Fibroblast of lung (primary cell): ENCODE data around the gene PTPN13. TPM values are rescaled to one million over a fixed set of nuclear protein-coding genes. Genes with fewer than 3 reads are reported as not detected.

Experiments
- DNase-seq, 2 donors: peaks; one replicate each; pipeline versions ENCODE4 v3.0.0 to v3.0.0-alpha.2; 2010; ENCODE audit warnings: low read depth in 2 of 2
- H2AFZ ChIP-seq: 2 replicates; pipeline ENCODE4 v1.5.1; 2012; ENCODE audit warnings: low read length, control low read depth, inconsistent platforms
- H3K27ac ChIP-seq: 2 replicates; pipeline ENCODE4 v1.5.1; 2011; ENCODE audit warnings: low read length, control low read depth; ENCODE audit not compliant: insufficient read depth
- H3K27me3 ChIP-seq: 2 replicates; pipeline ENCODE4 v1.5.1; 2011; ENCODE audit warnings: mild to moderate bottlenecking, low read length; ENCODE audit not compliant: control insufficient read depth, insufficient read depth
- H3K36me3 ChIP-seq: 2 replicates; pipeline ENCODE4 v1.5.1; 2011; ENCODE audit warnings: low read length; ENCODE audit not compliant: control insufficient read depth, insufficient read depth
- H3K4me1 ChIP-seq: 2 replicates; pipeline ENCODE4 v1.5.1; 2011; ENCODE audit warnings: low read length; ENCODE audit not compliant: control insufficient read depth, insufficient read depth; ENCODE audit errors: extremely low read depth
- H3K4me2 ChIP-seq: 2 replicates; pipeline ENCODE4 v1.5.1; 2011; ENCODE audit warnings: low read length, control low read depth; ENCODE audit not compliant: insufficient read depth; ENCODE audit errors: extremely low read depth
- H3K4me3 ChIP-seq, 4 experiments: fragments of 200-600 bp in 1 of 4; sonication (generic) in 1 of 4; replicated peaks in 1 of 4; 2 replicates each; pipeline ENCODE4 v1.5.1; 2011 to 2016; ENCODE audit warnings: low read length in 4 of 4, low read depth in 3 of 4, mild to moderate bottlenecking in 3 of 4, control low read depth in 2 of 4, inconsistent platforms in 1 of 4, mixed read lengths in 1 of 4; ENCODE audit not compliant: insufficient read depth in 1 of 4; ENCODE audit errors: control extremely low read depth in 1 of 4
- H3K79me2 ChIP-seq: 2 replicates; pipeline ENCODE4 v1.5.1; 2012; ENCODE audit warnings: mild to moderate bottlenecking, low read length, inconsistent platforms; ENCODE audit not compliant: control insufficient read depth, insufficient read depth
- H3K9ac ChIP-seq: 2 replicates; pipeline ENCODE4 v1.5.1; 2011; ENCODE audit warnings: mild to moderate bottlenecking, low read length, control low read depth; ENCODE audit not compliant: insufficient read depth
- H3K9me3 ChIP-seq: 2 replicates; pipeline ENCODE4 v1.5.1; 2012; ENCODE audit warnings: low read depth, low read length; ENCODE audit not compliant: control insufficient read depth, insufficient read depth
- H4K20me1 ChIP-seq: 2 replicates; pipeline ENCODE4 v1.5.1; 2011; ENCODE audit warnings: low read length; ENCODE audit not compliant: control insufficient read depth, insufficient read depth; ENCODE audit errors: extremely low read depth
- CTCF ChIP-seq, 2 donors: IDR thresholded peaks in 1 of 2; conservative IDR thresholded peaks in 1 of 2; 1 replicate in 1 of 2; 2 replicates in 1 of 2; pipeline ENCODE4 v1.5.1; 2011 to 2012; ENCODE audit warnings: low read length in 2 of 2, control low read depth in 1 of 2, inconsistent platforms in 1 of 2, low read depth in 1 of 2, mild to moderate bottlenecking in 1 of 2
- EZH2 ChIP-seq: IDR thresholded peaks from 2 replicates; pipeline ENCODE4 v1.5.1; 2012; ENCODE audit warnings: low read length, control low read depth, mild to moderate bottlenecking; ENCODE audit errors: missing control alignments
- polyA plus RNA-seq, 2 donors: library from polyadenylated mRNA; depleted of rRNA in 1 of 2; stranded (reverse) in 1 of 2; unstranded in 1 of 2; fragments of >200 nt; gene quantifications; 2 replicates each; pipeline ENCODE4 v1.2.1, GENCODE V29; 2011 to 2012; ENCODE audit warnings: missing spikeins in 1 of 2
- total RNA-seq: library from RNA; depleted of rRNA; stranded (reverse); fragments of >200 nt; gene quantifications from 2 replicates; pipeline ENCODE4 v1.2.1, GENCODE V29; 2014

The PTPN13 gene
- total and polyA plus RNA-seq, 2 donors (not counting 1 experiment from before 2014, with no cell fraction given): 16.5 to 136 TPM

- H4K20me1 ChIP-seq: no peaks in the 10 kb centered on the region
- no peaks in the 10 kb centered on the region for H3K4me1 ChIP-seq
- no peak for DNase-seq
- H3K9me3 ChIP-seq: no peaks in the 10 kb centered on the region
- no peak overlapping the region for H3K4me2 ChIP-seq
- no peaks in the 10 kb centered on the region for H3K36me3 ChIP-seq
- no peak overlapping the region for H2AFZ ChIP-seq
- no peak overlapping the region for H3K27ac ChIP-seq
- H3K27me3 ChIP-seq: no peaks in the 10 kb centered on the region
- no peak for TF ChIP-seq EZH2
- TF ChIP-seq CTCF (conservative IDR thresholded peaks at IDR 0.05 in 1 of 2, IDR thresholded peaks at IDR 0.05 in 1 of 2; ENCODE audit: low read depth in 1 of 2, low read length in 2 of 2): no peak
- no peak overlapping the region for H3K9ac ChIP-seq
- no peaks in the 10 kb centered on the region for H3K79me2 ChIP-seq
- H3K4me3 ChIP-seq: no peak overlapping the region
These were observed 29.3 kb upstream of the PTPN13 start for GRCh38 chr4:86564795-86565194.

- no peaks in the 10 kb centered on the region for H3K4me1 ChIP-seq
- no peak overlapping the region for H3K4me2 ChIP-seq
- TF ChIP-seq CTCF (conservative IDR thresholded peaks at IDR 0.05 in 1 of 2, IDR thresholded peaks at IDR 0.05 in 1 of 2; ENCODE audit: low read depth in 1 of 2, low read length in 2 of 2): no peak
- no peak overlapping the region for H3K9ac ChIP-seq
- H3K4me3 ChIP-seq: no peak overlapping the region
- no peaks in the 10 kb centered on the region for H3K9me3 ChIP-seq
- H4K20me1 ChIP-seq: no peaks in the 10 kb centered on the region
- no peak for DNase-seq
- H3K27ac ChIP-seq: no peak overlapping the region
- no peak overlapping the region for H2AFZ ChIP-seq
- H3K27me3 ChIP-seq: no peaks in the 10 kb centered on the region
- H3K36me3 ChIP-seq: no peaks in the 10 kb centered on the region
- no peaks in the 10 kb centered on the region for H3K79me2 ChIP-seq
These were observed 28.5 kb upstream of the PTPN13 start for GRCh38 chr4:86565651-86566050.

GRCh38 chr4:86569103-86569870 is 24.8 kb upstream of the PTPN13 start:
- Histone ChIP-seq H4K20me1 (no peaks in the 10 kb centered on the region), H3K9ac (no peak overlapping the region), H3K4me2 (no peak overlapping the region), H3K36me3 (no peaks in the 10 kb centered on the region), H3K79me2 (no peaks in the 10 kb centered on the region), H3K27ac (no peak overlapping the region), H3K27me3 (no peaks in the 10 kb centered on the region), H2AFZ (no peak overlapping the region), H3K4me3 (no peak overlapping the region), H3K4me1 (no peaks in the 10 kb centered on the region), H3K9me3 (no peaks in the 10 kb centered on the region)
- TF ChIP-seq EZH2: no peak
- TF ChIP-seq CTCF (conservative IDR thresholded peaks at IDR 0.05 in 1 of 2, IDR thresholded peaks at IDR 0.05 in 1 of 2; ENCODE audit: low read depth in 1 of 2, low read length in 2 of 2): no peak
- no peak for DNase-seq
